Measurements from ENCODE around the gene FNDC1. TPM values are rescaled to one million over a fixed set of nuclear protein-coding genes. Genes with fewer than 3 reads are reported as not detected.
A peak's percentile ranks its signal among the peaks of the same experiment; 100 is the strongest.

The FNDC1 gene
- total and polyA plus RNA-seq, 8 donors, result 0.68 to 7.6 (median 5.5) TPM

- Histone ChIP-seq H3K27me3 (peaks cover 21 to 44% of the 10 kb centered on the region in 2 donors), H3K4me1 (no peaks in the 10 kb centered on the region), H3K4me3 (no peak overlapping the region), H3K9me3 (no peaks in the 10 kb centered on the region), H3K27ac (no peak overlapping the region), H3K36me3 (no peaks in the 10 kb centered on the region)
- no peak for TF ChIP-seq CTCF (IDR thresholded peaks at IDR 0.05)
- no peak for ATAC-seq
- intact Hi-C loops (cut with DNase I), result no loop called here
- no peak for DNase-seq
Measured at GRCh38 chr6:159232106-159232645, 63.0 kb downstream of the FNDC1 start.

GRCh38 chr6:159232751-159233150 is 63.6 kb downstream of the FNDC1 start:
- no peak for TF ChIP-seq CTCF (IDR thresholded peaks at IDR 0.05)
- Histone ChIP-seq H3K36me3 (no peaks in the 10 kb centered on the region), H3K27ac (no peak overlapping the region), H3K9me3 (no peaks in the 10 kb centered on the region), H3K4me3 (no peak overlapping the region), H3K27me3 (peaks cover 21 to 44% of the 10 kb centered on the region in 2 donors), H3K4me1 (no peaks in the 10 kb centered on the region)
- DNase-seq (no peak), ATAC-seq (no peak)
- intact Hi-C loops (cut with DNase I), result no loop called here

DNA sequence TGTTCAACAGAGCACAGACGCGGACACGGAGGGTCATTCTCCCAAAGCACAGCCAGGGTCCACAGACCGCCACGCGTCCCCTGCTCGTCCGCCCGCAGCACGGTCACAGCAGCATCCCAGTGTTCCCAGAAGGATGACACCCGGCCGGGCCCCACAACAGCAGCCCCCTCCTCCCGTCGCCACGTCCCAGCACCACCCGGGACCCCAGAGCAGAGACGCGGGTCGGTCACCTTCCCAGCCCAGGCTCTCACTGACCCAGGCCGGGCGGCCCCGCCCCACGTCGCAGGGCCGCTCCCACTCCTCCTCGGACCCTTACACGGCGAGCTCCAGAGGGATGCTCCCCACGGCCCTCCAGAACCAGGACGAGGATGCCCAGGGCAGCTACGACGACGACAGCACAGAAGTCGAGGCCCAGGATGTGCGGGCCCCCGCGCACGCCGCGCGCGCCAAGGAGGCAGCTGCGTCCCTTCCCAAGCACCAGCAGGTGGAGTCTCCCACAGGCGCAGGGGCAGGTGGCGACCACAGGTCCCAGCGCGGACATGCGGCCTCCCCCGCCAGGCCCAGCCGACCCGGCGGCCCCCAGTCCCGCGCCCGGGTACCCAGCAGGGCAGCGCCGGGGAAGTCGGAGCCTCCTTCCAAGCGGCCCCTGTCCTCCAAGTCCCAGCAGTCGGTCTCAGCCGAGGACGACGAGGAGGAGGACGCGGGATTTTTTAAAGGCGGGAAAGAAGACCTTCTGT is 64.3 kb downstream of the FNDC1 start:
- Histone ChIP-seq H3K4me3 (no peak overlapping the region), H3K36me3 (no peaks in the 10 kb centered on the region), H3K4me1 (no peaks in the 10 kb centered on the region), H3K9me3 (no peaks in the 10 kb centered on the region), H3K27ac (no peak overlapping the region), H3K27me3 (peaks cover 21 to 50% of the 10 kb centered on the region in 2 donors)
- TF ChIP-seq CTCF (IDR thresholded peaks at IDR 0.05), result no peak
- DNase-seq (no peak), ATAC-seq (peak; percentile 23)
- intact Hi-C loops (cut with DNase I), result no loop called here

- H3K4me3 ChIP-seq, result no peak overlapping the region
- H3K4me1 ChIP-seq, result no peaks in the 10 kb centered on the region
- H3K9me3 ChIP-seq, result no peaks in the 10 kb centered on the region
- no peaks in the 10 kb centered on the region for H3K36me3 ChIP-seq
- no peak for ATAC-seq
- H3K27ac ChIP-seq, result no peak overlapping the region
- intact Hi-C loops (cut with DNase I), result no loop called here
- TF ChIP-seq CTCF (IDR thresholded peaks at IDR 0.05), result no peak
- no peak for DNase-seq
- H3K27me3 ChIP-seq, result peaks cover 21 to 50% of the 10 kb centered on the region in 2 donors
Measured at GRCh38 chr6:159234102-159234553, 64.9 kb downstream of the FNDC1 start.

GRCh38 chr6:159238920-159239558 is 69.8 kb downstream of the FNDC1 start:
- Histone ChIP-seq H3K27me3 (peaks cover 13 to 25% of the 10 kb centered on the region in 2 donors), H3K4me1 (no peaks in the 10 kb centered on the region), H3K27ac (no peak overlapping the region), H3K9me3 (no peaks in the 10 kb centered on the region), H3K36me3 (no peaks in the 10 kb centered on the region), H3K4me3 (no peak overlapping the region)
- intact Hi-C loops (cut with DNase I), result no loop called here
- ATAC-seq, result no peak
- TF ChIP-seq CTCF (IDR thresholded peaks at IDR 0.05), result no peak
- no peak for DNase-seq
